ENCODE measurements around the gene SRSF4.

Gene SRSF4

DNA sequence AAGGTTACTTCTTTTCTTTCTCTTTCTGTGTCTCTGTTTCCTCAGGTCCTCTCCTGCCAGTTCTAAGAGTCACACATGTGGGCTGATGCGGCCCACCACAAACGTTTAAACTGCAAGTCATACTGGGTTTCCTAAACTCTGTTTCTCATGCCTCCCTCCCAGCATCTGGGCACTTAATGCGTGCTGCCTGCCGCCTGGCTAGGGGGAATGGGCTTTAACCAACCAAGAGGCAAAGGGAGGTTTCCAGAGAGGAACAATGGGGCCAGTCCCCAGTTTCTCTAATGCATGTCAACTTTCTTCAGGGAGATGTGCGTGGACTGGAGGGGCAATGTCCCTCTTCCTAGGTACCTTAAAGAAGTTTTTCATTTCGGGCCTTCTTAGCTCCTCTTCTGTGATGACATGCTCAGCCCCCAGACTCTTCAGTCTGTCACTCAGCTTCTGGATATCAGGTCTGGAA is 19.9 kb upstream of the SRSF4 start:
- Histone ChIP-seq H3K4me1 (ENCODE audit: control insufficient read depth, insufficient read depth, low read length, poor library complexity, severe bottlenecking) (no peaks in the 10 kb centered on the region), H3K27ac (ENCODE audit: insufficient read depth, low read length, poor library complexity, severe bottlenecking) (no peak overlapping the region), H3K36me3 (ENCODE audit: control insufficient read depth, insufficient read depth, low read length) (peaks cover 17% of the 10 kb centered on the region), H3K27me3 (replicated peaks; ENCODE audit: control insufficient read depth, insufficient read depth, low read length, poor library complexity, severe bottlenecking) (no peaks in the 10 kb centered on the region), H3K4me3 (ENCODE audit: insufficient read depth, low read depth, low read length, poor library complexity, severe bottlenecking) (no peak overlapping the region), H3K9me3 (ENCODE audit: control insufficient read depth, low read length) (no peaks in the 10 kb centered on the region)
- DNase-seq = no peak

DNA sequence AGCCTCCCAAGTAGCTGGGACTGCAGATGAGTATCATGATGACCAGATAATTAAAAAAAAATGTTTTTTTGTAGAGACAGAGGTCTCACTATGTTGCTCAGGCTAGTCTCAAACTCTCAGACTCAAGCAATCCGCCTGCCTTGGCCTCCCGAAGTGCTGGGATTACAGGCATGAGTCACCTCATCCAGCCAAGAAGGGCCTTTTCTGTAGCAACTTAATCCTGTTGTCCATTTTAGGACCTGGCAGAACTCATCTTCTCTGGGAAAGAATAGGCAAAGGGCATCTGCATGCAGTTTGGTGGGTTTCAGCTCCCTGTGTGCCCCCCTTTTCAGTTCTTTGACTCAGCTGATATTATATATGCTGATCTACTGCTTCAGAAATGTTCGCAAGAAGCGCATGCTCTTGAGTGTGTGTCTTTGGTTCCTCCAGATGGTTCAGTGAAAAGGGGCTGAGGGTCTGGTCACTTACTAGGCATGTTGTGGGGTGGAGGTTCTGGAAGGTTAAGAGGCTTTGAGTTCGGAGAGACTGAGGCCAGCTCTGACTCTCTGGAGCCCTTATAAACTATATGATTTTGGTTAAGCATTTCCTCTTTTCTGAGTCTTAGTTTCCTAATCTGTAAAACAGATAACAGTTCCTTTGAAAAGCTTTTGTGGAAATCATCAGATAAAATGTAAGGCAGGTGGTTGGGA is 19.4 kb upstream of the SRSF4 start:
- H3K36me3 ChIP-seq (ENCODE audit: control insufficient read depth, insufficient read depth, low read length) = peaks cover 11% of the 10 kb centered on the region
- H3K9me3 ChIP-seq (ENCODE audit: control insufficient read depth, low read length) = no peaks in the 10 kb centered on the region
- H3K4me1 ChIP-seq (ENCODE audit: control insufficient read depth, insufficient read depth, low read length, poor library complexity, severe bottlenecking) = no peaks in the 10 kb centered on the region
- no peak for DNase-seq
- no peak overlapping the region for H3K4me3 ChIP-seq (ENCODE audit: insufficient read depth, low read depth, low read length, poor library complexity, severe bottlenecking)
- no peak overlapping the region for H3K27ac ChIP-seq (ENCODE audit: insufficient read depth, low read length, poor library complexity, severe bottlenecking)
- no peaks in the 10 kb centered on the region for H3K27me3 ChIP-seq (replicated peaks; ENCODE audit: control insufficient read depth, insufficient read depth, low read length, poor library complexity, severe bottlenecking)

DNA sequence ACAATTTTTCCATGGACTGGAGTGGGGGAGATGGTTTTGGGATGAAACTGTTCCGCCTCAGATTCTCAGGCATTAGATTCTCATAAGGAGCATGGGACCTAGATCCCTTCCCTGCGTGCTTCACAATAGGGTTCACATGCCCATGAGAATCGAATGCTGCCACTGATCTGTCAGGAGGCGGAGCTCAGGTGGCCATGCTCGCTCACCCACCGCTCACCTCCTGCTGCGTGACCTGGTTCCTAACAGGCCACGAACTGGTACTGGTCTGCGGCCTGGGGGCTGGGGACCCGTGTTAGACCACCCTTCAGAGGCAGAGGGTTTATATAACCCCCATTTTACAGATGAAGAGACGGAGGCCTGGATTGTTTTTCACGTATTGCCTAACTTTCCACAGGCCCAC is 16.3 kb upstream of the SRSF4 start:
- Histone ChIP-seq H3K27ac (ENCODE audit: insufficient read depth, low read length, poor library complexity, severe bottlenecking) (no peak overlapping the region), H3K27me3 (replicated peaks; ENCODE audit: control insufficient read depth, insufficient read depth, low read length, poor library complexity, severe bottlenecking) (no peaks in the 10 kb centered on the region), H3K9me3 (ENCODE audit: control insufficient read depth, low read length) (no peaks in the 10 kb centered on the region), H3K36me3 (ENCODE audit: control insufficient read depth, insufficient read depth, low read length) (peaks cover 8% of the 10 kb centered on the region), H3K4me3 (ENCODE audit: insufficient read depth, low read depth, low read length, poor library complexity, severe bottlenecking) (no peak overlapping the region), H3K4me1 (ENCODE audit: control insufficient read depth, insufficient read depth, low read length, poor library complexity, severe bottlenecking) (no peaks in the 10 kb centered on the region)
- no peak for DNase-seq

DNA sequence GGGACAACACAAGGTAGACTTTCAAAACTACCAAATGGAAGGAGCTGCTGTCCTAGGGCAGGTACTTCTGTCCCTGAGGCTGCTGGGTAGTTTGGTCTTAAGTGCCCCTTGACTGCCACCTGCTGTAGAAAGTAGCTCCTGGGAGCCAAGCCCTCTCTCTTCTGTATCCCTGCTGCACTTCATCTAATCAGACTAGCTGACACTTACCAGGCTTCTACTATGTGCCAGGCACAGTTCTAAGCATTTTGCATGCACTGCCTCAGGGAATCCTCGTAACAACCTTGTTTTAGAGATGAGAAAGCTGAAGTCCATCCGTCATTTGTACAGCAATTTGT is 15.9 kb upstream of the SRSF4 start:
- H3K36me3 ChIP-seq (ENCODE audit: control insufficient read depth, insufficient read depth, low read length) = peaks cover 8% of the 10 kb centered on the region
- no peak for DNase-seq
- H3K4me1 ChIP-seq (ENCODE audit: control insufficient read depth, insufficient read depth, low read length, poor library complexity, severe bottlenecking) = no peaks in the 10 kb centered on the region
- H3K27ac ChIP-seq (ENCODE audit: insufficient read depth, low read length, poor library complexity, severe bottlenecking) = no peak overlapping the region
- no peak overlapping the region for H3K4me3 ChIP-seq (ENCODE audit: insufficient read depth, low read depth, low read length, poor library complexity, severe bottlenecking)
- no peaks in the 10 kb centered on the region for H3K27me3 ChIP-seq (replicated peaks; ENCODE audit: control insufficient read depth, insufficient read depth, low read length, poor library complexity, severe bottlenecking)
- no peaks in the 10 kb centered on the region for H3K9me3 ChIP-seq (ENCODE audit: control insufficient read depth, low read length)

DNA sequence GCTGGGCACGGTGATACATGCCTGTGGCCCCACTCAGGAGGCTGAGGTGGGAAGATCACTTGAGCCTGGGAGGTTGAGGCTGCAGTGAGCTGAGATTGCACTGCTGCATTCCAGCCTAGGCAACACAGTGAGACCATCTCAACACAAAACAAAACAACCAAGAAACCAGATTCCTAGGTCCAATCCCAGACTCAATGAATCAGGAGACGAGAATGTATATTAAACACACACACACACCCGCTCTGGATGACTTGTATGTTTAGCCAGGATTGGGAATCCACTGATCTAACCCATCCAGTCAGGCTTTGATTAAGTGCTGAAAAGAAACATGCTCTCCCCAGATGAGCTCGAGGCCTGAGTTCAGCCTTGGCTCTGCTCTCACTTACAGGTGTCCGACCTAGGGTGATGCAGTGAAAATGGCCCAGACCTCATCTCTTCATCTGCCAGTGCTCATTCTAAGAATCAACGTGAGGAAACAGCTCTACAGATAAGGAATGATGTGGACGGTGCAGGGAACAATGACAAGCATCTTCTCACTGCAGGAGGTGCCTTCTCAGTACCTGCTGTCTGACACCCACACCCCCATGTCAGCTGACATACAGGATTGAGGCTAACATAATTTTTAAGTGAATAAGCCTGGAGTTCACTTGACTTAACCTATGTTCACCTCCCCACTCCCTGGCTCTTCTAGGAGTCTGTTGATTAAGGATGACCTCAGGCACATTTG is 15.3 kb upstream of the SRSF4 start:
- Histone ChIP-seq H3K27ac (ENCODE audit: insufficient read depth, low read length, poor library complexity, severe bottlenecking) (no peak overlapping the region), H3K36me3 (ENCODE audit: control insufficient read depth, insufficient read depth, low read length) (peaks cover 8% of the 10 kb centered on the region)
- DNase-seq = no peak

DNA sequence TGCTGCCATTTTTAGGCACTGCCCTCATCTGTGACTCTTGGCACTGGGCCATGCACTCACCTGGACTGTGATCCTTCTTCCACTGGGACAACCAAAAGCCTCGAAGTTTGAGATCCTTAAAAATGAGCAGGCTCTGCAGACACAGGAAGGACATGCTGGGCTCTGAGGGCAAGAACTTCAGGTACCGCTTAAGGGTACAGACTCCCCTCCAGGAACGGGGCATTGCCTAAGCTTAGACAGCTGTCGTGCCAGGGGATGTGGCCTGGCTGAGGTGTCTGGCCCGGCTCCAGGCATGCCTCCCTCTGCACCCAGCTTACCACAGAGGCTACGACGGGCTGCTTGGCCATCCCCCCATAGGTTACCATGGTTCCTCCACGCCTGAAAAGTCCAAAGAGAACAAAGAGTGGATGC is 14.2 kb upstream of the SRSF4 start:
- Histone ChIP-seq H3K4me3 (ENCODE audit: insufficient read depth, low read depth, low read length, poor library complexity, severe bottlenecking) (no peak overlapping the region), H3K27ac (ENCODE audit: insufficient read depth, low read length, poor library complexity, severe bottlenecking) (no peak overlapping the region), H3K27me3 (replicated peaks; ENCODE audit: control insufficient read depth, insufficient read depth, low read length, poor library complexity, severe bottlenecking) (no peaks in the 10 kb centered on the region), H3K9me3 (ENCODE audit: control insufficient read depth, low read length) (no peaks in the 10 kb centered on the region), H3K36me3 (ENCODE audit: control insufficient read depth, insufficient read depth, low read length) (peaks cover 5% of the 10 kb centered on the region), H3K4me1 (ENCODE audit: control insufficient read depth, insufficient read depth, low read length, poor library complexity, severe bottlenecking) (no peaks in the 10 kb centered on the region)
- no peak for DNase-seq

More for the DNA sequence above, 15.3 kb upstream of the SRSF4 start:
- no peaks in the 10 kb centered on the region for H3K27me3 ChIP-seq (replicated peaks; ENCODE audit: control insufficient read depth, insufficient read depth, low read length, poor library complexity, severe bottlenecking)
- H3K4me1 ChIP-seq (ENCODE audit: control insufficient read depth, insufficient read depth, low read length, poor library complexity, severe bottlenecking) = no peaks in the 10 kb centered on the region
- no peaks in the 10 kb centered on the region for H3K9me3 ChIP-seq (ENCODE audit: control insufficient read depth, low read length)
- H3K4me3 ChIP-seq (ENCODE audit: insufficient read depth, low read depth, low read length, poor library complexity, severe bottlenecking) = no peak overlapping the region

DNA sequence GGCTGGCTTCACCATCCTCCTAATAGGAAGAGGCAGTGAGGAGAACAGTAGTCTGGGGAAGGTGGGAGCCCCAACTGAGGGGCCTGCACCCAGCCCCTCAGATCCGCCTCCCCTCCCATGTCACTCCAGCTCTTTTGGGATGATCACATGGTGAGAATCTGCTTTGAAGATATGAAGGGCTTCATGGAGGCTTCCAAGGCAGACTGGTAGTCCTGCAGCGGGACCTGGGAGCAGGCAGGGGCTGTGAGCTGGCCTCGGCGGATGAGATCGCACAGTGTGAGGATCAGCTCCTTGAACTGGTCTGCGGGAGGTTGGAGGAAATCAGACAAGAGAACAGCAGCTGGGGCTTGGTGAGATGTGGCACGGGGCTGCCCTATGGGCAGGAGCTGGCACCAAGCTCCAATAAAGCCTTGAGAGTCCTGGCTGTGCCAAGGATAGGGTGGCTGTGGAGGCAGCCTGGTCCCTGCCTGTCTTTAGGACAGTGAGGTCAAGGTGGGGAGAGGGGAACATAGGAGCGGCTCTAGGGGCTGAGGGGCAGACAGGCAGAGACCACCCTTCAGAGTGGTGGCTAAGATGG is 12.3 kb upstream of the SRSF4 start:
- no peak overlapping the region for H3K27ac ChIP-seq (ENCODE audit: insufficient read depth, low read length, poor library complexity, severe bottlenecking)
- H3K4me3 ChIP-seq (ENCODE audit: insufficient read depth, low read depth, low read length, poor library complexity, severe bottlenecking) = no peak overlapping the region
- no peaks in the 10 kb centered on the region for H3K36me3 ChIP-seq (ENCODE audit: control insufficient read depth, insufficient read depth, low read length)
- DNase-seq = no peak
- no peaks in the 10 kb centered on the region for H3K27me3 ChIP-seq (replicated peaks; ENCODE audit: control insufficient read depth, insufficient read depth, low read length, poor library complexity, severe bottlenecking)
- H3K4me1 ChIP-seq (ENCODE audit: control insufficient read depth, insufficient read depth, low read length, poor library complexity, severe bottlenecking) = no peaks in the 10 kb centered on the region
- no peaks in the 10 kb centered on the region for H3K9me3 ChIP-seq (ENCODE audit: control insufficient read depth, low read length)

DNA sequence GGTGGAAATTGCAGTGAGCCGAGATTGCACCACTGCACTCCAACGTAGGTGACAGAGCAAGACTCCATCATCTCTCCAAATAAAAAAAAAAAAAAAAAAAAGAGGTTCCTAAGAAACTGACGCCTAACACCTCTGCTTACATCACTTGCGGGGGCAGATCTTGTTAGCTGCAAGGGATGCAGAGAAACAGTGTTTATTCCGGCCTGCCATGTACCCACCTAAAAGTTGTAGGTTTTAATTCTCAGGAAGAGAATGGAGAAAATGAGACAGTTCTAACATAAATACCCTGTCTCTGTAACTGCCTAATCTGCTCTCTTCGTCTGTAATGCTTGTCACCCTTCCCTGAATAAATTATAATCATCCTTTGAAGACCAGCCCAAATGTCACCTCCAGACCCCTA is 9.0 kb upstream of the SRSF4 start:
- no peaks in the 10 kb centered on the region for H3K9me3 ChIP-seq (ENCODE audit: control insufficient read depth, low read length)
- DNase-seq = no peak
- H3K27ac ChIP-seq (ENCODE audit: insufficient read depth, low read length, poor library complexity, severe bottlenecking) = no peak overlapping the region
- H3K4me3 ChIP-seq (ENCODE audit: insufficient read depth, low read depth, low read length, poor library complexity, severe bottlenecking) = no peak overlapping the region
- H3K36me3 ChIP-seq (ENCODE audit: control insufficient read depth, insufficient read depth, low read length) = no peaks in the 10 kb centered on the region
- H3K27me3 ChIP-seq (replicated peaks; ENCODE audit: control insufficient read depth, insufficient read depth, low read length, poor library complexity, severe bottlenecking) = no peaks in the 10 kb centered on the region
- H3K4me1 ChIP-seq (ENCODE audit: control insufficient read depth, insufficient read depth, low read length, poor library complexity, severe bottlenecking) = no peaks in the 10 kb centered on the region

DNA sequence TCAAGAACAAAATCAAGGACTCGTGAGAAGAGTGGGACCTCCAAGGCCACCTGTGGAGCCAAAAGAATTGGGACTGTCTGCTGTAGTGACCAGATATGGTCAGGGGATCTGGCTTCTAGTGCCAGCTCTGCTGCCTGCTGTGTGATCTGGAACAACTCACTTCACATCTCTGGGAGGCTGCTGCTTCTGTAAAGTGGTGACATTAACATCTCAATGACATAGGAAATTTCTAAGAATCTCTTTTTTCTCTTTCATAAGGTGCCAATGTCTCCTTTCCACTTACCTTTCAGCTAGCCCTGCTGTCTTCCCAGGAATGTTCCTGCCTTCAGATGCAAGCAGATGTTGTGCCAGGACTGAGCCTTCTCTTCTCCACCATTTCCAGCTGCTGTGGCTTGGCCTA is 5.0 kb upstream of the SRSF4 start:
- DNase-seq = no peak
- Histone ChIP-seq H3K36me3 (ENCODE audit: control insufficient read depth, insufficient read depth, low read length) (no peaks in the 10 kb centered on the region), H3K4me1 (ENCODE audit: control insufficient read depth, insufficient read depth, low read length, poor library complexity, severe bottlenecking) (no peaks in the 10 kb centered on the region), H3K4me3 (ENCODE audit: insufficient read depth, low read depth, low read length, poor library complexity, severe bottlenecking) (no peak overlapping the region), H3K27ac (ENCODE audit: insufficient read depth, low read length, poor library complexity, severe bottlenecking) (no peak overlapping the region), H3K9me3 (ENCODE audit: control insufficient read depth, low read length) (no peaks in the 10 kb centered on the region), H3K27me3 (replicated peaks; ENCODE audit: control insufficient read depth, insufficient read depth, low read length, poor library complexity, severe bottlenecking) (no peaks in the 10 kb centered on the region)

DNA sequence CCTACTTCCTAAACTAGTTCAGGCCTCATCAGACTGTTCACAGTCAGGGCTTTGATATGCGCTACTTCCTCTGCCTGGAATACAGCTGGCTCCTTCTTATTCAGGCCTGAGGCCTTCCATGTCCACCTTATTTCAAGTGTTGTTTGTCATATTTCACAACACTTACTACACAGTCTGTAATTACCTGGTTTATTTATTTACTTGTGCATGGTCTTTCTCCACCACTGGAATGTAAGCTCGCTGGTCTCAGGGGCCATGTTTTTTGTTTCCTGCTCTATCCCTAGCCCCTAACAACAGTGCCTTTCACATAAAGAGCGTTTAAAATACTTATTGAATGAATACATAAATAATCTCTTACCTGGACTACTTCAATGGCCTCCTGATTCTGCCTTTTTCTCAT is 4.6 kb upstream of the SRSF4 start:
- no peak overlapping the region for H3K27ac ChIP-seq (ENCODE audit: insufficient read depth, low read length, poor library complexity, severe bottlenecking)
- H3K36me3 ChIP-seq (ENCODE audit: control insufficient read depth, insufficient read depth, low read length) = no peaks in the 10 kb centered on the region
- H3K9me3 ChIP-seq (ENCODE audit: control insufficient read depth, low read length) = no peaks in the 10 kb centered on the region
- no peaks in the 10 kb centered on the region for H3K27me3 ChIP-seq (replicated peaks; ENCODE audit: control insufficient read depth, insufficient read depth, low read length, poor library complexity, severe bottlenecking)
- H3K4me1 ChIP-seq (ENCODE audit: control insufficient read depth, insufficient read depth, low read length, poor library complexity, severe bottlenecking) = no peaks in the 10 kb centered on the region
- no peak overlapping the region for H3K4me3 ChIP-seq (ENCODE audit: insufficient read depth, low read depth, low read length, poor library complexity, severe bottlenecking)
- no peak for DNase-seq
